Activated CD8-positive, alpha-beta memory T cell treated with anti-CD3 and anti-CD28 coated beads for 1 hour (primary cell): ENCODE measurements around the gene NCAPH2.

Experiments used
- DNase-seq, 2 donors: peaks; one replicate each; pipeline ENCODE4 v3.0.0-alpha.2; 2020; ENCODE audit warnings: low read depth in 1 of 2; ENCODE audit errors: extremely low read depth in 1 of 2

The NCAPH2 gene

DNA sequence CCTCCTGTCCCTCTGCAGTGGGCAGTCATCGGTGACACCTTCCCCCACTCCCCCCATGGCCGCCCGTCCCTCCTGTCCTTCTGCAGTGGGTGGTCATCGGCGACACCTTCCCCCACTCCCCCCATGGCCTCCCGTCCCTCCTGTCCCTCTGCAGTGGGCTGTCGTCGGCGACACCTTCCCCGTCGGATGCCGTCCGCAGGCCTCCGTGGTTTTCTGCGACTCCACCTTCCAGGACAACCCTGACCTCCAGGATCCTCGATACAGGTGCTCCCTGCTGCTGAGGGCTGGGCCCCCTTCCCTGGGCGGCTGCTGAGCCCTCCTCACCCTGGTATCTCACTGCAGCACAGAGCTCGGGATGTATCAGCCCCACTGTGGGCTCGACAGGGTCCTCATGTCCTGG lies 19.1 kb upstream of the NCAPH2 start:
- DNase-seq, result no peak

DNA sequence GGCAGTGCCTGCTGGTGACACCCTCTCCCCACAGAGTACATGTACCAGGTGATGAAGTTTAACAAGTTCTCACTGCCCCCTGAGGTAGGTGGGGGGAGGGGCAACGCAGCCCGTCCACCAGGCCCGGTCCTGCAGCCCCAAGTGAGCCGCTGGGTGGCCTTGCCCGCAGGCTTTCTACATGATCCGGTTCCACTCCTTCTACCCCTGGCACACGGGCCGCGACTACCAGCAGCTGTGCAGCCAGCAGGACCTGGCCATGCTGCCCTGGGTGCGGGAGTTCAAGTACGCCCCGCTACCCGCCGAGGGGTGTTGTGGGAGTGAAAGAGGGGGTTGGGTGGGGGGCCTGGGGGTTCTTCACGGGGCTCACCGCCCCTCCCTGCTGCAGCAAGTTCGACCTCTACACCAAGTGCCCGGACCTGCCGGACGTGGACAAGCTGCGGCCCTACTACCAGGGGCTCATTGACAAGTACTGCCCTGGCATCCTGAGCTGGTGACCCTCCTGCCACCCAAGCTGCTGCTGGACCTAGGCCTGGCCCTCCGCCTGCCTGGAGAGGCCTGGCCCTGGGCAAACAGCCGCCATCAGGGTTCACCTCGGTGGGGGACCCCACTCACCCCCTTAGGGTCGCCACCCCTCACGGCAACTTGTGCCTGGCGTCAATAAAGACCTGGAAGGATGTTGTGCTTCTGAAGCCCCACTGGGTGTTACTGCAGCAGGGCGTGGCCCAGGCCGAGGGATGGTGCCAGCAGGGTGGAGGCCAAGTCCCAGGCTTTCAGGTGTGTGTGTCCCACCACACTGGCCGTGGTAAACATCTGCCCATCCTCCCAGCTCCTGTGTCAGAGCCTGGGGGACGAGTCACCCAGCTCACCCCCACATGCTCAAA lies 18.4 kb upstream of the NCAPH2 start:
- DNase-seq, result no peak

DNA sequence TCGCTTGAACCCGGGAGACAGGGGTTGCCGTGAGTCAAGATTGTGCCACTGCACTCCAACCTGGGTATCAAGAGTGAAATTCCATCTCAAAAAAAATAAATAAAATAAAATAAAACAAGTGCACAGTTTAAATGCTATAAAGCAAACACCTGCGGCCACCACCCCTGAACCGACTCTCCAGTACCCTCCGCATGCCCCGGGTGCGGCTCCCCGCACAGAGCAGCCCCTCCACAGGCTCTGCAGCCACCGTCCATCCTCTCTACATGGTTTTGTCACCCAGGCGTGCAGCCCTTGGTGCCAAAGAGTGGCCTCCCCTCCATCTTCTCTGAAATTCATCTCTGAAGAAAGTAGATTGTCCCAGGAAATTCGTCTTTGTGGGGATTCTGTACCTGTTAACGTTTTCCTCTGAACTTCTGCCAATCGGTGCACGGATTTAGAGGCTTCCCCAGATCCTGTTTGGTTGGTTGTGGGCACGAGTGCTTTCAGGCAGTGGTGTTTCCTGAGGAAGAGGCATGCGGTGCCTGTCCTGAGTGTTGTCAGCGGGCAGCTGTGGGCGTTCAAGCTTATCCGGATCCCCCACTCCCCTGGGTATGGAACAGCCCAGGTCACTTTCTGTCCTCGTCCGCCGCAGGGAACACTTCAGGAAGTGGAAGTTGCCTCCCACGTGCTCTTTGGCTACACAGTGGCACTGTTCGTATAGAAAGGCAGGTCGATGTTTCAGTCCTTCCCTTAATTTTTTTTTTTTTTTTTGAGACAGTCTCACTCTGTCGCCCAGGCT lies 17.3 kb upstream of the NCAPH2 start:
- no peak for DNase-seq

DNA sequence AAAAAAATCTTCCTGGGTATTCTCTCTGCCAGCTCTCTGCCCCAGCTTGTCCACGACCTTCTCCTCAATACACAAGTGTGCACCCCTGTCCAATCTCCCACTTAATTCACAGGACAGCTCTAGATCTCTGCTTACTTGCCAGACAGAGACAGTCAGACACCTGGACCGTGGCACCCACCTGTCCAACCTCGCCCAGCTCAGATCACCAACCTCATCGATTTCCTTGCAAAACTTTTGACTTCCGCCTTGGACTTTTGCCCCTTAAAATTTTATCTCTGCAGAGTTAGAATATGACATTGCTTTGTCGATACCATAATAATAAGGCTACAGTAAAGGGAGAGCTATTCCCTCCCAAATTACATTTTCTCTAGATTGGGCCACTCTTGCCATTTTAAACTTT lies 10.9 kb upstream of the NCAPH2 start:
- DNase-seq, result no peak

- DNase-seq, result peak; percentile 38 to 42
Measured at GRCh38 chr22:50498322-50498890, 9.6 kb upstream of the NCAPH2 start.

DNA sequence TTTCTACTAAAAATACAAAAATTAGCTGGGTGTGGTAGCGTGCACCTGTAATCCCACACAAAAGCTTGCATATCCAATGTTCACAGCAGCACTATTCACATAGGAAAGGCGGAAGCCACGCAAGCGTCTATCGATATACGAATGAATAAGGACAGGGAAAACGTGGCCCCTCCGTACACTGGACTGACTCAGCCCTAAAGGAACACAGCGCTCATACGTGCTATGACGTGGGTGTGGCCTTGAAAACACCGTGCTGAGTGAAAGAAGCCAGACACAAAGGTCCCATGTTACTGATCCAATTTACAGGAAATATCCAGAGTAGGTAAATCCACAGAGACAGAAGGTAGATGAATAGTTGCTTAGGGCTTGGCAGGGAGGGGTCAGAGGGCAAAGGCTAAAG lies 7.6 kb upstream of the NCAPH2 start:
- DNase-seq, result no peak

GRCh38 chr22:50502096-50502495 lies 5.9 kb upstream of the NCAPH2 start:
- no peak for DNase-seq

- DNase-seq, result no peak
Measured at GRCh38 chr22:50502628-50503474, 5.2 kb upstream of the NCAPH2 start.

- DNase-seq, result no peak
Measured at GRCh38 chr22:50503475-50504145, 4.4 kb upstream of the NCAPH2 start.

- DNase-seq, result no peak
Measured at GRCh38 chr22:50504369-50505211, 3.4 kb upstream of the NCAPH2 start.

- DNase-seq, result no peak
Measured at GRCh38 chr22:50505276-50505775, 2.7 kb upstream of the NCAPH2 start.

DNA sequence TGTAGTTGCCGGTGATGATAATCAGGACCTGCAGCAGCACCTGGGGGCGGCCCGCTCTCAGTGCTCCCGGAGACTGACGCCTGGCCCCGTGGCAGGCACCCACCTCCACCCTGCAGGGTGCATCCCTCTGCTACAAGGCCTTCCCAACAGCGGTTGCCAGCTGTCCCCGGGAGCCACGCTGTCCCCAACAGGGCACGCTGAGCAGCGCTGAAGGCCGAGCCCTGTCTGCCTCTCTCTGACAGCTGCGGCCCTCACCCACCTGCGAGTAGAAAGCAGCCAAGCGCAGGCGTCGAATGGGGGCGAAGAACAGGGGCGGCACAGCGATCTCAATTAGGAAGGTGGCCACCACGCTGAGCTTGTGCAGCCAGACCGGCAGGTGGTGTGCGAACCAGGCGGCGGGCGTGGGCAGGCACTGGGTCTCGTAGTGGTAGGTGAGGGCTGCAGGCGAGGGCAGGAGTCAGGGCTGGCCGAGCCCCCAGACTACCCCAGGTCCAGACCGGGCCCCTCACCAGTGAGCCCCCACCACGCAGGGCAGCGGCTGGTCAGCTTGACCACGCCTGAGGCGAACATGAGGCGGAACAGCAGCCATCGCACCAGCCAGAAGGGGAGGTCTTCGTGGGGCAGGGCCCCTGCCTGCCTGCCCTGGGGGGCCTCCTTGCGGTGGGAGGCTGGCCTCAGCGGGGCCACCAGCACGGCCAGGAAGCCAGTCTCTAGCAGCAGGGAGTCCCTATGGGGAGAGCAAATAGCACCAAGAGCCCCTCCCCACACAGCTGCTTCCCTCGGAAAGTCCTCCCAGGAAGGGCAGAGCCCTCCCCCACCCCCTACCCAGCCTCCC lies 2.0 kb upstream of the NCAPH2 start:
- DNase-seq, result no peak

DNA sequence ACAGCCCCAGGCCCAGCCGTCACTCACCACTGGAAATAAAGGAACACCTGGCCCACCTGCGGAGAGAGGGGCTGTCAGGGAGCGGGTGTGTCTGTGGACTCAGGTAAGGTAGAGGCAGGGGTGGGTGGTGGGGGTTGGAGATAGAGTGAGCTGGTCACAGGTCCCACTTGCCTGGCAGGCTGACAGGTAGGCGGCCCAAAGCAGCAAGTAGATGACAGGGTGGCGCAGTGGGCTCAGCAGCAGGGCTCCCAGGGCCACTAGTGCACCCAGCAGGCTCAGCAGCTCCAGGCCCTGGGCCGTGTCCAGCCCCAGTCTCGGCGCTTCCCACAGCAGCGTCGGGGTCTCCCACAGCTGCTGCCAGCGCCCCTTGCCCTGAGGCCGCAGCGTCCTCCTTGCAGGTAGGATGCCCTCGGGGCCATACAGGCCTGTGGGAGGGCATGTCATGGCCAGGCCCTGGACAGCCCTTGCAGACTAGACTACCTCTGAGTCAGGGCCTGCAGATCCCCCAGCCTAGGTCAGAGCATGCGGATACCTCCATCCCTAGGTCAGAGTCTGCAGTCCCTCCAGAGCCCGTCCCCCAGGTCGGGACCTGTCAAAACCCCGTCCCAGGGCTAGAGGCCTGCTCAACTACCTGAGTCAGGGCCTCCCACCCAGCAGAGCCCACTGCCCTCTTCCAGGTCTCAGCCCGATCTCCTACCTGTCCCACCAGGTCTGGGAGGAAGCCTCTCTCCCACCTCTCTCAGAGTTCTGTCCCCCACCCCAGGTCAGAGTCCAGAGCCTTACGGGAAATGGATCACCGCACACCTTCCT lies 1.2 kb upstream of the NCAPH2 start:
- DNase-seq, result no peak

- peak; percentile 82 to 92 for DNase-seq
Measured at GRCh38 chr22:50507421-50507990, 518 bp upstream of the NCAPH2 start, which contains the start of gene LMF2. TSS of gene LMF2 (minus strand) at chr22:50507702. CDS start at chr22:50507675, 27 bp downstream.

GRCh38 chr22:50508897-50509296 lies 873 bp downstream of the NCAPH2 start:
- DNase-seq, result no peak

GRCh38 chr22:50513175-50513574 lies 5.2 kb downstream of the NCAPH2 start:
- no peak for DNase-seq

GRCh38 chr22:50516068-50516467 lies 8.0 kb downstream of the NCAPH2 start:
- no peak for DNase-seq
